Tibial nerve (tissue), 4 donors: ENCODE measurements around the gene SEPTIN11.

ENCODE experiments used
- CTCF ChIP-seq, 5 experiments: fragments of 200-600 bp in 3 of 5; fragments of 450-650 bp in 2 of 5; sonication (generic) in 3 of 5; IDR thresholded peaks; one replicate each; pipeline ENCODE4 v1.5.1; 2016 to 2019; ENCODE audit warnings: antibody characterized with exemption in 5 of 5, mild to moderate bottlenecking in 3 of 5, moderate library complexity in 2 of 5
- EP300 ChIP-seq, 2 donors: sonication (generic); formaldehyde crosslinking; IDR thresholded peaks; one replicate each; pipeline ENCODE4 v1.6.1; 2017; ENCODE audit warnings: antibody characterized with exemption in 2 of 2, mild to moderate bottlenecking in 1 of 2

- no peak for TF ChIP-seq CTCF (IDR thresholded peaks at IDR 0.05)
- no peak for TF ChIP-seq EP300 (IDR thresholded peaks at IDR 0.05)
Measured at GRCh38 chr4:76950956-76951671, 1.6 kb downstream of the SEPTIN11 start.
